Measurements from ENCODE around the gene DSG1.

DSG1 gene

DNA sequence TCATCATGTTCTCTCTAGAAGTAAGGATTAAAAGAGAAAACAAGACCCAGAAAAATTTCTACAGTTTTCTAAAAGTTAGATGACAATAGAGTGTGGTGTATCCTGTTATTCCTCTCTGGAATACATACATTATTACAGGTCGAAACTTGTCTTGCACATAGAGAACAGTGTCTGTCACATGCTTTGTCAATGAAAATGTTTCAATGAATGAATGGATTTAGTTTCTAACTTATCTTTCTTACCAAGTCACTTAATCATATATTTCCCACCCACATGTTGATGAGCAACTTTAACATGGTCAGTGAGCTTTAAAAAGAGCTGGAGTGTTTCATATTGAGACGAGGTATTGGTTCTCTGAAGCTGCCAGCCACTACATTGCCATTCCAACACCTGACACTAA lies 63.0 kb downstream of the DSG1 start:
- no peaks in the 10 kb centered on the region for H3K36me3 Mint-ChIP-seq (ENCODE audit: low read depth)
- no peaks in the 10 kb centered on the region for H3K27me3 Mint-ChIP-seq
- H3K4me1 Mint-ChIP-seq (ENCODE audit: low read depth): no peaks in the 10 kb centered on the region
- H3K9me3 Mint-ChIP-seq: peaks cover 3% of the 10 kb centered on the region
- no peak overlapping the region for H3K27ac Mint-ChIP-seq
- no peak overlapping the region for H3K4me3 Mint-ChIP-seq

DNA sequence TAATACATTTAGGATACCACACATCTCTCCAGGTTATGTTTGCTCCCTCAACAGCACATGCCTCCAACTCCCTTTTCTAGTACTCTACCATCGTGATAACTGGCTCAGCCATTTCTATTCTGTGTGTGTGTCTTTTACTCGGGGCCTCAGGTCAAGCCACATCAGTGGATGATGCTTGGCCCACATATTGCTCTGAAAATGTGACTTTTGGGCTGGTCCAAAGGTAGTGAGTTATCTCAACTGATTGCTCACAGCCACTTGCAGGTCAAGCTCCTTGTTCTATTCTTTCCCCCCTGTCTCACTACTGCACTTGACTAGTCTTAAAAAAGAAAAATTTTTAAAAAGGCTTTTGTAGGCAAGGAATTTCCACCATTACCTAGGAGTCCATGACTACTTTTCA lies 64.1 kb downstream of the DSG1 start:
- Mint-ChIP-seq H3K4me1 (ENCODE audit: low read depth) (no peaks in the 10 kb centered on the region), H3K27ac (no peak overlapping the region), H3K36me3 (ENCODE audit: low read depth) (no peaks in the 10 kb centered on the region), H3K9me3 (peaks cover 3% of the 10 kb centered on the region), H3K27me3 (no peaks in the 10 kb centered on the region), H3K4me3 (no peak overlapping the region)

DNA sequence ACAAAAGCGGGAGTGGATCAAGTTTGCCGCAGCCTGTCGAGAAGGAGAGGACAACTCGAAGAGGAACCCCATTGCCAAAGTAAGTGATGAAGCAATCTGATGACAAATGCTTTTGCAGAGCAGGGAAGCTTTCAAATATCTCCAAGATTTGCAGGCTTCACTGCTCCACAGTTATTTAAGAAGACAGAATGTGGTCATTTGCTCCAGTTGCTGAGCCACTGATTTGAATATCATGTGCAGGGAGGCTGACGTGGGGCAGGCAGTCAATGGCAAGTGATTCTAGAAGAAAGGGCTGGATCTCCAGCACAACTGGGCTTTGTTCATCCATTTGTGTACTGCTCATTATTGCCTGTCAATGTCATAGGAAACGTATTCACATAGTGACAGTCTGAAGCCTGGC lies 68.8 kb downstream of the DSG1 start:
- Mint-ChIP-seq H3K27me3 (no peaks in the 10 kb centered on the region), H3K4me1 (ENCODE audit: low read depth) (no peaks in the 10 kb centered on the region), H3K4me3 (no peak overlapping the region), H3K36me3 (ENCODE audit: low read depth) (no peaks in the 10 kb centered on the region), H3K9me3 (peaks cover 3% of the 10 kb centered on the region), H3K27ac (no peak overlapping the region)

DNA sequence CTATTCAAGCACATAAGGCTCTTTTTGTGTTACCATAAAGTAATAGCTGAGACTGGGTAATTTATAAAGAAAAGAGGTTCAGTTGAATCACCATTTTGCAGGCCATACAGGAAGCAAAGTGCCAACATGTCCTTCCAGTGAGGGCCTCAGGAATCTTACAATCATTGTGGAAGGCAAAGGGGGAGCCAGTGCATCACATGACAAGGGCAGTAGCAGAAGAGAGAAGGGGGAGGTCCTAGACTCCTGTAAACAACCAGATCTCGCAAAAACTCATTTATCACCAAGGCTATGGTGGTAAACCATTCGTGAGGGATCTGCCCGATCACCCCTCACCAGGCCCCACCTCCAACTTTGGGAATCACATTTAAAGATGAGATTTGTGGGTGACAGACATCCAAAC lies 75.3 kb downstream of the DSG1 start:
- Mint-ChIP-seq H3K4me3 (no peak overlapping the region), H3K36me3 (ENCODE audit: low read depth) (no peaks in the 10 kb centered on the region), H3K4me1 (ENCODE audit: low read depth) (no peaks in the 10 kb centered on the region)

DNA sequence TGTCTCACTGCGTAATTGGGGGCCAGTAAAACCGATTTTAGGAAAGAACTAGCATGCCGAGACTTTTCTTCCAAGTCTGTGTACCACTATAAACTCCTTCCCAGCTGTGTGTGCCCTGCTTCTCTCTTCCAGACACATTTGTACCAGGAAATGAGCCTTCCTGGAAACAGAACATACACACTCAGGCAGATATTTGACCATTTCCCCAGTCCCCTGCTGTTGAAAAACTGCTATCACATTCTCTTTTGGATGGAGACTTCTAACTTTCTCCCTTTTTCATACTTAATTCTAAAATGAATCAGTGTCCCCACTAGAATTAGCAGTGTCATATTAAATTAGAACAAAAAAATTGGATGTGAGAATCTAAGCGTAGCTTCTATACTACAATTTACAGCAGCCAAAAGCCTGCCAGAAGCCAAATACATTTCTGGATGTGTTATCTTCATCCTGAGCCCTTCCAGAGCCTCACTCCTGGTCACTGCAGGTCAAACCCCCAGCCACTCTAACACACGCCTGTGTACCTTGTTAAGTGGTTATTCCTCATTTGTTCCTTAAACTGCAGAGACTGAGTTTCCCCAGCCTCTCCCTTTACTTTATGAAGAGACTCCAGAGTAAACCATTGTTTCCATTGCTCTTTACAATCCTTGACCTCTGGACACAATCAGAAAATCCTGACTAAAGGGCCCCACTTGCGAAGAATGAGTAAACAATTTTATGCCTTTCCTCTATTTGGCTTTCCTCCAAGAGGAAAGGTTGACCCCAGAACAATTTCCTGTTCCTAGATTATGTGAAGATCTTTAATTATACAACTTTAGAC lies 79.0 kb downstream of the DSG1 start:
- H3K36me3 Mint-ChIP-seq (ENCODE audit: low read depth): no peaks in the 10 kb centered on the region
- no peaks in the 10 kb centered on the region for H3K4me1 Mint-ChIP-seq (ENCODE audit: low read depth)
- no peaks in the 10 kb centered on the region for H3K9me3 Mint-ChIP-seq

More for the DNA sequence above, 75.3 kb downstream of the DSG1 start:
- no peaks in the 10 kb centered on the region for H3K9me3 Mint-ChIP-seq
- H3K27me3 Mint-ChIP-seq: no peaks in the 10 kb centered on the region
- H3K27ac Mint-ChIP-seq: no peak overlapping the region

DNA sequence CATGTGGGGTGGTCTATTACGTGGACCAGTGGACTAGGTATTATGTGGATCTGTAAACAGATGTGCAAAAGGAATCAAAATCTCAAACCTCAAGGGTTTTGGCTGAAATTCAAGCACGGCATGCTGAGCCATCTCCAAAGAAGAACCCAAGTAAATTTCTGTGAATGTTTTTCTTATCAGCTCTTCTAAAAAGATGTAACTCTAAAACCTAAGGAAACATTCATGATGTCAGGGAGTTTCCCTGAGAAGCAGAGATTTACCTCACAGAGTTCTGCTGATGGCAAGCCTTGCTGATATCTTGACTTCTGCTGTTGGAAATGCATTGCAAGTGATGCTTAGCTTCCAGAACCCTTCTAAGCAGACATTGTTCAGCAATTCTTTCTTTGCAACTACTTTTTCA lies 80.2 kb downstream of the DSG1 start:
- Mint-ChIP-seq H3K4me1 (ENCODE audit: low read depth) (no peaks in the 10 kb centered on the region), H3K27me3 (no peaks in the 10 kb centered on the region), H3K27ac (no peak overlapping the region), H3K9me3 (no peaks in the 10 kb centered on the region), H3K4me3 (no peak overlapping the region), H3K36me3 (ENCODE audit: low read depth) (no peaks in the 10 kb centered on the region)

More for the DNA sequence above, 79.0 kb downstream of the DSG1 start:
- H3K27me3 Mint-ChIP-seq: no peaks in the 10 kb centered on the region
- no peak overlapping the region for H3K27ac Mint-ChIP-seq
- H3K4me3 Mint-ChIP-seq: no peak overlapping the region

DNA sequence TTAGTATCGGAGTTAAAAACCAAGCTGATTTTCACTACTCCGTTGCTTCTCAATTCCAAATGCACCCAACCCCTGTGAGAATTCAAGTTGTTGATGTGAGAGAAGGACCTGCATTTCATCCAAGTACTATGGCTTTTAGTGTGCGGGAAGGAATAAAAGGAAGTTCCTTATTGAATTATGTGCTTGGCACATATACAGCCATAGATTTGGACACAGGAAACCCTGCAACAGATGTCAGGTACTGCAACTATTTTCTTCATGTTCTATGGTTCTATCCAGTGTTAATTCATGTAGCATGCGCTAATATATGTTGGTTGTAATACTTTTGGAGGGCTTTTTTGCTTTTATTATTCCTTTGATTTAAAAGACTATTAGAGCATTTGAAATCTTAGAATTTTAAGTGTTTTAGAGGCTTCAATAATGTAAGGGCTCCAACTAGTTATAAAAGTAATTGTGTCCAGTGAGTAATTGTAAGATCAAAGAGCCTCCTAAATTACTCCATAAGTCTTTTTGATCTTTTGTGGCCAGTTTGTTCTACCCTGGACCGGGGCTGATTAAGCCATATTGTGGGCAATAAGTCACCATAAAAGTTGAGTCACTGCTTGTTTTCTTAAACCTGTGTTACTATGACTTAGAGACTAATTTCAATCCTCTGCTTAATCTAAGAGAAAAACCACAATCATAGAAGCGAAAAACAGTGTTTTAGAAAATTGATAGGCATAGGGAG lies 81.5 kb downstream of the DSG1 start:
- Mint-ChIP-seq H3K27ac (no peak overlapping the region), H3K36me3 (ENCODE audit: low read depth) (no peaks in the 10 kb centered on the region), H3K9me3 (no peaks in the 10 kb centered on the region), H3K27me3 (no peaks in the 10 kb centered on the region), H3K4me3 (no peak overlapping the region), H3K4me1 (ENCODE audit: low read depth) (no peaks in the 10 kb centered on the region)

DNA sequence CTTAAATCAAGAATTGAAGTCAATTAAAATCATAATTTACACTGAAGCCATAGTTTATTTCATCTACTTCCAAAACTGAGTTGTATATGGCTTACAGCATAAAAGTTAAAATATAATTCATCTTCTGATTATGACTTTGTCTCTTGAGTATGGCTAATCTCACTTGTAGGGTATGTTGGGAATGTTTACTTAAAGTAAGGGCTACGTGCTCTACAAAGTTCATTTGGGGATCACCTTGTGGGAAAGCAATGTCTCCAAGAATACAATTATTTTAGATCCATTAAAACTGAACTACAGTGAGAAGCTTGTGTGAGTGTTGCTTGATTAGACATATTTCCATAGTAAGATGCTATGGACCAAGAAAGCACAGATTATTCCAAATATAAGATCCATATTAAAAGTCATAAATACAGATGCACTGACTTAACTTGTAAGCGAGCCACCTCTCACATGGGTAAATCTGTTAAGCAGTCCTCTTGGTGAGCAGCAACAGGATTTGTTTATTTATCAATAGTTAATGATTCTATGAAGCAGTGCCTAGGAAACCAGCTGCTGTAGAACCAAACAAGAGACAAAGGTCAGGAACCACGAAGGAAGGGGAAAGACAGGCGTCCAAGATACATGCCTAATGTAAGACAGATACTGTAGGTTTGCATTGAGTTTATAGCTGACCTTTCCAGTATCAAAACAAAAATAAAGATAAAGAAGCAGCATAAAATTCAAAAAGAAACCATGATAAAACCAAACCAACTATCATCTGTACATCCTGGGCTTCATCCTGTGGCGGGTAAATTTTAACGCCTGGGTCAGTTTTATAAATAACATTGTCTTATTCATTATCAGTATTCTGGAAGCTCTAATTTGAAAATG lies 83.4 kb downstream of the DSG1 start:
- H3K4me3 Mint-ChIP-seq: no peak overlapping the region
- no peaks in the 10 kb centered on the region for H3K36me3 Mint-ChIP-seq (ENCODE audit: low read depth)
- H3K27me3 Mint-ChIP-seq: no peaks in the 10 kb centered on the region
- no peaks in the 10 kb centered on the region for H3K9me3 Mint-ChIP-seq
- no peak overlapping the region for H3K27ac Mint-ChIP-seq
- no peaks in the 10 kb centered on the region for H3K4me1 Mint-ChIP-seq (ENCODE audit: low read depth)

DNA sequence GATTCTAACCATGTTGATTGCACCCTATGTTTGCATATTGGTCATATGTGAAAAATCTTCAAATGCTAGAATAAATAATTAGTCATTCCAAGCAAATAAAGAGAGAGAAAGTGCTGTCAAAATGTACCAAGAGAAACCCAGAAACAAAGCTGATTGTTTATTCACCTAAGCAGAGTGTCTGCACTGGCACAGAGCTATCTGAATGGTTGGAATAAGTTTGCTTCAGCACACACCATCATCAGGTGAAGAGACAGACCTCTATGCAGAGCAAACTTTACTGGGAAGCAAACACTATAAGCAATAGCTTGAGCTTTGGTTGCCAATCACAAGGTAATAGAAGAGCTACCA lies 84.0 kb downstream of the DSG1 start:
- Mint-ChIP-seq H3K27me3 (no peaks in the 10 kb centered on the region), H3K27ac (no peak overlapping the region), H3K9me3 (no peaks in the 10 kb centered on the region), H3K4me3 (no peak overlapping the region), H3K4me1 (ENCODE audit: low read depth) (no peaks in the 10 kb centered on the region), H3K36me3 (ENCODE audit: low read depth) (no peaks in the 10 kb centered on the region)

DNA sequence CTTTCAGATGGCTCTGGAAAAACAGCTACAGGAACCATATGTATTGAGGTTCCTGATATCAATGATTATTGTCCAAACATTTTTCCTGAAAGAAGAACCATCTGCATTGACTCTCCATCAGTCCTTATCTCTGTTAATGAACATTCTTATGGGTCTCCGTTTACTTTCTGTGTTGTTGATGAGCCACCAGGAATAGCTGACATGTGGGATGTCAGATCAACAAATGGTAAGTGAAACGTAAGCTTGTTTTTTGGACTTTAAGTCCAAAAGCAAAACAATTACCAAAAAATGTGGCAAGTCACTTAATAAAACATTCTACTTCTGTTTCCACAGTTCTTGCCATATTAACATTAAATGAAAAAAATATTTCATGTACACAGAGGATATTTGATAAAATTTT lies 85.4 kb downstream of the DSG1 start:
- no peaks in the 10 kb centered on the region for H3K27me3 Mint-ChIP-seq
- H3K9me3 Mint-ChIP-seq: no peaks in the 10 kb centered on the region
- no peak overlapping the region for H3K4me3 Mint-ChIP-seq
- no peaks in the 10 kb centered on the region for H3K4me1 Mint-ChIP-seq (ENCODE audit: low read depth)
- H3K36me3 Mint-ChIP-seq (ENCODE audit: low read depth): no peaks in the 10 kb centered on the region
- H3K27ac Mint-ChIP-seq: no peak overlapping the region
